NOMO-1 treated with DMSO at 0.1 percent for 48 hours (cell line): ENCODE measurements around the gene PHF21B.
"Not testable (repeated sequence)": the region's sequence is repeated elsewhere in the genome, so short reads cannot be mapped to it uniquely, and the experiment has no call there.

ENCODE experiments used
- DNase-seq: peaks from one replicate; lab custom pipeline; 2025; ENCODE audit not compliant: unreplicated experiment; lab: John Stamatoyannopoulos, UW

Gene PHF21B

GRCh38 chr22:44936201-44936600, 73.6 kb downstream of the PHF21B start:
- no peak for DNase-seq

GRCh38 chr22:44935724-44936123, 74.1 kb downstream of the PHF21B start:
- DNase-seq = no peak

- no peak for DNase-seq
Observed at GRCh38 chr22:44934454-44934735, 75.4 kb downstream of the PHF21B start.

GRCh38 chr22:44933666-44934453, 75.9 kb downstream of the PHF21B start:
- DNase-seq = no peak

- DNase-seq = no peak
Observed at GRCh38 chr22:44932493-44932892, 77.3 kb downstream of the PHF21B start.

- DNase-seq = no peak
Observed at GRCh38 chr22:44931766-44932165, 78.0 kb downstream of the PHF21B start.

- DNase-seq = no peak
Observed at GRCh38 chr22:44931077-44931540, 78.7 kb downstream of the PHF21B start.

GRCh38 chr22:44930711-44931035, 79.1 kb downstream of the PHF21B start:
- DNase-seq = no peak

- DNase-seq = no peak
Observed at GRCh38 chr22:44930016-44930710, 79.6 kb downstream of the PHF21B start.

- no peak for DNase-seq
Observed at GRCh38 chr22:44929359-44930015, 80.3 kb downstream of the PHF21B start.

GRCh38 chr22:44928711-44929358, 81.0 kb downstream of the PHF21B start:
- DNase-seq = no peak

- DNase-seq = no peak
Observed at GRCh38 chr22:44928136-44928463, 81.7 kb downstream of the PHF21B start.

- DNase-seq = no peak
Observed at GRCh38 chr22:44927463-44928135, 82.2 kb downstream of the PHF21B start.

- no peak for DNase-seq
Observed at GRCh38 chr22:44926491-44927415, 83.1 kb downstream of the PHF21B start.

- DNase-seq = no peak
Observed at GRCh38 chr22:44926124-44926475, 83.7 kb downstream of the PHF21B start.

GRCh38 chr22:44925465-44926123, 84.2 kb downstream of the PHF21B start:
- DNase-seq = no peak

- no peak for DNase-seq
Observed at GRCh38 chr22:44924710-44925109, 85.1 kb downstream of the PHF21B start.

GRCh38 chr22:44924098-44924497, 85.7 kb downstream of the PHF21B start:
- no peak for DNase-seq

GRCh38 chr22:44921766-44922165, 88.0 kb downstream of the PHF21B start:
- DNase-seq = not testable (repeated sequence)

- DNase-seq = no peak
Observed at GRCh38 chr22:44920183-44920582, 89.6 kb downstream of the PHF21B start.
